Karpas-422 (cell line): ENCODE measurements around the gene PTPN13. TPM values are rescaled to one million over a fixed set of nuclear protein-coding genes. Genes with fewer than 3 reads are reported as not detected.

ENCODE experiments used
- DNase-seq: peaks from one replicate; pipeline ENCODE4 v3.0.0-alpha.2; 2015
- H2AFZ ChIP-seq: fragments of 200-600 bp; sonication (generic); 2 replicates; pipeline ENCODE4 v1.6.1; 2014; ENCODE audit warnings: antibody characterized with exemption, low read length, mixed read lengths
- H3K27ac ChIP-seq: fragments of 200-600 bp; sonication (generic); 2 replicates; pipeline ENCODE4 v1.5.1; 2014; ENCODE audit warnings: mild to moderate bottlenecking, low read length, moderate library complexity
- H3K27me3 ChIP-seq: fragments of 200-600 bp; sonication (generic); 2 replicates; pipeline ENCODE4 v1.6.1; 2014; ENCODE audit warnings: low read length, mixed read lengths
- H3K36me3 ChIP-seq: fragments of 200-600 bp; sonication (generic); 2 replicates; pipeline ENCODE4 v1.6.1; 2014; ENCODE audit warnings: low read length, mixed read lengths; ENCODE audit not compliant: insufficient read depth
- H3K4me1 ChIP-seq: fragments of 200-600 bp; sonication (generic); 2 replicates; pipeline ENCODE4 v1.6.1; 2014; ENCODE audit warnings: mild to moderate bottlenecking, low read length, mixed read lengths
- H3K4me2 ChIP-seq: fragments of 200-600 bp; sonication (generic); 2 replicates; pipeline ENCODE4 v1.6.1; 2014; ENCODE audit warnings: low read length, low read depth, mild to moderate bottlenecking; ENCODE audit not compliant: poor library complexity, severe bottlenecking
- H3K4me3 ChIP-seq: fragments of 200-600 bp; sonication (generic); 2 replicates; pipeline ENCODE4 v1.5.1; 2014; ENCODE audit warnings: mild to moderate bottlenecking, antibody characterized with exemption, low read length, mixed read lengths
- H3K79me2 ChIP-seq: fragments of 200-600 bp; sonication (generic); 2 replicates; pipeline ENCODE4 v1.6.1; 2014; ENCODE audit warnings: mild to moderate bottlenecking, low read length, mixed read lengths
- H3K9ac ChIP-seq: fragments of 200-600 bp; sonication (generic); 2 replicates; pipeline ENCODE4 v1.6.0; 2014; ENCODE audit warnings: low read length
- H3K9me2 ChIP-seq: fragments of 200-600 bp; sonication (generic), shearing (Covaris generic); replicated peaks from 2 replicates; pipeline ENCODE4 v1.6.0; 2014; ENCODE audit warnings: mild to moderate bottlenecking, low read length, moderate library complexity; ENCODE audit not compliant: insufficient read depth
- H3K9me3 ChIP-seq: fragments of 300-700, 200-600 bp; sonication (generic); 2 replicates; pipeline ENCODE4 v1.6.1; 2014; ENCODE audit warnings: low read length, mixed read lengths
- H4K20me1 ChIP-seq: fragments of 200-600 bp; sonication (generic); 2 replicates; pipeline ENCODE4 v1.6.1; 2014; ENCODE audit warnings: mild to moderate bottlenecking, antibody characterized with exemption, low read length, low read depth; ENCODE audit not compliant: insufficient read depth
- total RNA-seq: library from RNA; depleted of rRNA; stranded (reverse); fragments of >200 nt; shearing (Covaris generic); gene quantifications from 2 replicates; pipeline ENCODE4 v1.2.3, GENCODE V29; 2014; ENCODE audit warnings: low replicate concordance; rRNA removed

PTPN13 gene
- total RNA-seq, 1 experiment from 2014 or later, result not detected

GRCh38 chr4:86853209-86853608 is 259.1 kb downstream of the PTPN13 start:
- Histone ChIP-seq H3K27ac (no peak overlapping the region), H3K4me2 (no peak overlapping the region), H3K4me1 (no peaks in the 10 kb centered on the region), H3K79me2 (no peaks in the 10 kb centered on the region), H3K9me2 (no peaks in the 10 kb centered on the region), H3K9ac (no peak overlapping the region), H2AFZ (no peak overlapping the region), H3K4me3 (no peak overlapping the region), H3K36me3 (no peaks in the 10 kb centered on the region), H4K20me1 (no peaks in the 10 kb centered on the region), H3K27me3 (no peaks in the 10 kb centered on the region), H3K9me3 (no peaks in the 10 kb centered on the region)
- DNase-seq, result no peak

- Histone ChIP-seq H3K9me2 (no peaks in the 10 kb centered on the region), H3K4me3 (no peak overlapping the region), H3K36me3 (no peaks in the 10 kb centered on the region), H3K27me3 (no peaks in the 10 kb centered on the region), H2AFZ (no peak overlapping the region), H3K4me2 (no peak overlapping the region), H3K9me3 (no peaks in the 10 kb centered on the region), H3K4me1 (no peaks in the 10 kb centered on the region), H3K27ac (no peak overlapping the region), H3K9ac (no peak overlapping the region), H3K79me2 (no peaks in the 10 kb centered on the region), H4K20me1 (no peaks in the 10 kb centered on the region)
- no peak for DNase-seq
These were observed 261.5 kb downstream of the PTPN13 start for GRCh38 chr4:86855572-86855971.

GRCh38 chr4:86856896-86857295 is 262.8 kb downstream of the PTPN13 start:
- H4K20me1 ChIP-seq, result no peaks in the 10 kb centered on the region
- H3K9me2 ChIP-seq, result no peaks in the 10 kb centered on the region
- H3K4me3 ChIP-seq, result no peak overlapping the region
- H3K27ac ChIP-seq, result no peak overlapping the region
- no peaks in the 10 kb centered on the region for H3K27me3 ChIP-seq
- H3K9me3 ChIP-seq, result no peaks in the 10 kb centered on the region
- H3K9ac ChIP-seq, result no peak overlapping the region
- H3K4me2 ChIP-seq, result no peak overlapping the region
- no peaks in the 10 kb centered on the region for H3K4me1 ChIP-seq
- no peaks in the 10 kb centered on the region for H3K36me3 ChIP-seq
- H2AFZ ChIP-seq, result no peak overlapping the region
- no peak for DNase-seq
- H3K79me2 ChIP-seq, result no peaks in the 10 kb centered on the region

- H3K4me3 ChIP-seq, result no peak overlapping the region
- H3K9me3 ChIP-seq, result no peaks in the 10 kb centered on the region
- no peaks in the 10 kb centered on the region for H3K79me2 ChIP-seq
- no peaks in the 10 kb centered on the region for H3K27me3 ChIP-seq
- H2AFZ ChIP-seq, result no peak overlapping the region
- H3K9me2 ChIP-seq, result no peaks in the 10 kb centered on the region
- no peak overlapping the region for H3K9ac ChIP-seq
- no peak overlapping the region for H3K27ac ChIP-seq
- no peak overlapping the region for H3K4me2 ChIP-seq
- H4K20me1 ChIP-seq, result no peaks in the 10 kb centered on the region
- no peak for DNase-seq
- H3K36me3 ChIP-seq, result no peaks in the 10 kb centered on the region
- H3K4me1 ChIP-seq, result no peaks in the 10 kb centered on the region
These were observed 263.4 kb downstream of the PTPN13 start for GRCh38 chr4:86857341-86858052.

Other genes with a start within 250 kb of the PTPN13 start
- gene MAPK10, start 234.3 kb upstream of the PTPN13 start, total RNA-seq, result 230 and 423 TPM in 2 replicates